Epidermal melanocyte (primary cell): ENCODE measurements around the gene ESR2.
"Not testable (repeated sequence)": the region's sequence is repeated elsewhere in the genome, so short reads cannot be mapped to it uniquely, and the experiment has no call there.

ENCODE experiments used
- DNase-seq: peaks from one replicate; pipeline ENCODE4 v3.0.0; 2011; ENCODE audit warnings: low spot score; ENCODE audit not compliant: insufficient read length

Gene ESR2

DNA sequence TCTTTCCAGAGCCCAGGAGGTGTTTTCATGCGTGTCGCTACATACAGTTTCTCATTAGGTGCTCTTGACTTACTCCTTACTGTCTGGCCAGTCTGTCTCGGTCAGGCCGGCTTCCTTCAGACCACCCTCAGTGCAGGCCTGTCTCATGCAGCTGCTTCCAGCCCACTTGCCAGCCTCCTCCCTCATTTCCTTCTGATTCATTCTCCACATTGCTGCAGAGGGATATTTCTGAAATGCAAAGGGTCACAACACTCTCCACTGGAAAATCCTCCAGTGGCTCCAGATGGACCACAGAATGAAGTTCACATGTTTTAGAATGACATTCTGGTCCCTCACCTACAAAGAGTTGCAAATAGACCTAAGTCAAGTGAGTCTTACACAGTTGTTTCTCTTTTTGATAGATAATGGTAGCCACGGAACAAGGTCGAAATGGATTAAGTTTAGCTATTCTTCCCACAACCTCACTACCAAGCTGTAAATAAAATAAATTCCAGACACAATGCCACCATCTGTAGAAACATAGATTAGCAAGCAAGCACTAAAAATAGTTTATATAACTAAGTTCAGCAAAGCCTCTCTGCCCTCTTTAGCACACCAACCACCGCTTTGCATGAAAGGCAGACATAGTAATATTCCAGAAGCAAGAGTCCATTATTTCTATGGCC, 146.9 kb downstream of the ESR2 start:
- no peak for DNase-seq

GRCh38 chr14:64137657-64138290, 156.4 kb downstream of the ESR2 start:
- DNase-seq = no peak

GRCh38 chr14:64126548-64126947, 167.6 kb downstream of the ESR2 start:
- no peak for DNase-seq

- no peak for DNase-seq
Measured at GRCh38 chr14:64125270-64125669, 168.9 kb downstream of the ESR2 start.

- DNase-seq = no peak
Measured at GRCh38 chr14:64123241-64123822, 170.8 kb downstream of the ESR2 start.

GRCh38 chr14:64119980-64120379, 174.2 kb downstream of the ESR2 start:
- no peak for DNase-seq

DNA sequence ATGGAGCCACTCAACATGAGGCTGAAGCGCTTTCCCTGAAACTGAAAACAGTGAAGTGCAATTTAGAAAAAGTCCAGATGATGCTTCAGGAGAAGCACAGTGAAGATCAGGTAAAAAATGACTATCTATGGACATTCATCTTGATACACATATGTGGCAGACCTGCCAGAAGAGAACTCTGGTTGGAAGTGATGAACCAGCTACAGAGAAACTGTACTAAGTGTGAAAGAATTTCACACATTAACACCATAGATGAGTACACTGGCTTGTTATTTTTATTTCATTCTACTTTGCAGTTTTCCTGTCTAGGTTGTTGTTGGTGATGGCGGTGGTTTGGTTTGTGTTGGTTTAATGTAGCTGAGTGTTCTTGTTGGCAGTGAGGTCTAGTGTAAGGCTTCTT, 174.7 kb downstream of the ESR2 start:
- DNase-seq = no peak

DNA sequence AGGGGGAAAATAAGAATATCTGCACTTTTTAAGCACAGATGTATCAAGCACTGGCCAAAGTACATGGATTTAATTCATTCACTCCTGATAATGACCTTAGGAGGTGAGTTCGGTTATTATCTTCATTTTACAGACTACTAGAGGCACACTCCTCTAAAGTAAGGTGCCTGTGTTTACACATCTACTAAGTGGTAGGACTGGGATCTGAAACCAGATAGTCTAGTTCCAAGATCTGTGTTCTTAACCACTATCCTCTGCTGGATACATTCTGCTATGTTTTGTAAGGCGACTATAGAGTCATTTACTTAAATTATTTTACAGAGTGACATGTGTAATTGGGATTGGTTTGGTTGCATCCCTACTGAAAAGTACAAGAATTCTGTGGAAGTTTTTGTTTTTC, 175.3 kb downstream of the ESR2 start:
- no peak for DNase-seq

DNA sequence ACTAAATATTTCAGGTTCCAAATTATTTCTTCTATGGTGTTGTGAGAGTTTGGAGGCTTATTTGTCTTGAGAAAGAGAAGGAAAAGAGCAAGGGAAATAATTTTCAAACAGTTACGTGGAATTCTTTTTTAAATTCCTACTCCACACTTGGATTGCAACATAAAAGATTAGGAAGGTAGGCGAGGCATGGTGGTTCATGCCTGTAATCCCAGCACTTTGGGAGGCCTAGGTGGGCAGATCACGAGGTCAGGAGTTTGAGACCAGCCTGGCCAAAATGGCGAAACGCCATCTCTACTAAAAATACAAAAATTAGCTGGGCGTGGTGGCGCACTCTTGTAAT, 175.8 kb downstream of the ESR2 start:
- DNase-seq = not testable (repeated sequence)

GRCh38 chr14:64117671-64118402, 176.3 kb downstream of the ESR2 start:
- peak; percentile 33 for DNase-seq

GRCh38 chr14:64115401-64115800, 178.8 kb downstream of the ESR2 start:
- DNase-seq = no peak

GRCh38 chr14:64114796-64115195, 179.4 kb downstream of the ESR2 start:
- no peak for DNase-seq

DNA sequence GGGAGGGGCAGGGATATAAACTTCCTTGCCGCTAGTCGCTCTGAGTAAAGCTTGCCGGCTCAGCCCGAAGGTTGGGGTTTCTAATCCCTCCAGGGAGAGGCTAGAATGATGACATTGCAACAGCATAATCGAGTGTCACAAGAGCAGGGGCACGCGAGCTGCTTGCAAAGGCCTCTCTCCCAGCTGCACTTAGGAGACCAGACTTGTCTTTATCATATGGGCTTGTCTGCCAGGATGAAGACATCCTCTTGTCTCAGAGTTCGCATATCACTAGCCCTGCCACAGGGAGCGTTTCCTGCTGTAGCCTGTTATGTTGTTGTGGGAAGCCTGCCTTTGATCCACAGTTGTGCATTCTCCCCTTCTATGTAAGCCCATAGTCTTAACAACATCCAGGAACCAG, 180.0 kb downstream of the ESR2 start:
- no peak for DNase-seq

DNA sequence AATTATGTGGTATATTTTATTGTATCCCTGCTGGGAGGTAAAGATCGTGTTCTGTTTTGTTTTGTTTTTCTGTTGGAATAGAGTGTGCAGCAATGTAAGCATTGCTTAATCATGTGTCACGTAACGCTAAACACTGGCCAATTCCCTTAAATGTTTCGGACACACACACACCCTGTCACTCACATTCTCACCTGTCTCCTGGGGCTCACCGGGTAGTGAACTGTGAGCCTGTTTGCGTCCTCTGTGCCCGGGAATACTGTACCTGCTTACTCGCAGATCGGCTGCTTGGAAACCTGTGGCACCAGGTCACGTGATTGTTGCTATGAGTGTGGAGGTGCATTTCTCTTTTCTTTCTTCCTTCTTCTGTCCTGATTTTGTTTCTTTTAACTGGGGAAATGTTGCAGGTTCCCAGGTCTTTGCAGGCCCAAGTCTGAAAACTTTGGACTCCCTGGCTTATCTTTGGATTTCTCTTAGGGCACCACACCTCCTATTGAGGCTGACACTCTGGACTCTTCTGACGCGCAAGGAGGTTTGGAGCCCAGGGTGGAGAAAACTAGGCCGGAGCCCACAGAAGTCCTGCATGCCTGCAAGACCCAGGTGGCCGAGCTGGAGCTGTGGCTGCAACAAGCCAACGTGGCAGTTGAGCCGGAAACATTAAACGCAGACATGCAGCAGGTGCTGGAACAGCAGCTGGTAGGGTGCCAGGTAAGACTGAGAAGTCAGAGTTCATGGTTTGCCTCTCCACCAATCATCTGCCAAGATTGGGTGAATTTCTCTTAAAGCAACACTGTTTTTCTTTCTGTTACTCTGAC, 181.1 kb downstream of the ESR2 start:
- no peak for DNase-seq

DNA sequence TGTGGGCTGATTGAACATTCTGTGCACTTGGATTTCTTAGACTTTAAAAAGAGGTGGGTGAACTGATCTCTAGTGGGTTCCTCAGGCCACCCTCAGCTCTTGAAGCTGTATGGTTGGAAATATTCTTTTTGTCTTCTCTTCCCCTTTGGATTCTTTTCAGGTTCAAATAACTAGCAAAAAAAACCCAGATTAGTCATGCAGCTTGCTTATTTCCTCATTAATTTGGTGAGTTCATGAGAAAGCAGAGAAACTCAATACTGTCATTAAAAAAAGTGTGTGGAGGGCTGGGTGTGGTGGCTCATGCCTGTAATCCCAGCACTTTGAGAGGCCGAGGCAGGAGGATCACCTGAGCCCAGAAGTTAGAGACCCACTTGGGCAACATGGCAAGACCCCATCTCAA, 183.4 kb downstream of the ESR2 start:
- DNase-seq = no peak

GRCh38 chr14:64109819-64110554, 184.2 kb downstream of the ESR2 start:
- DNase-seq = no peak

GRCh38 chr14:64107438-64107837, 186.7 kb downstream of the ESR2 start:
- DNase-seq = no peak

- DNase-seq = no peak
Measured at GRCh38 chr14:64098120-64098519, 196.1 kb downstream of the ESR2 start.

GRCh38 chr14:64095620-64096019, 198.6 kb downstream of the ESR2 start:
- no peak for DNase-seq

DNA sequence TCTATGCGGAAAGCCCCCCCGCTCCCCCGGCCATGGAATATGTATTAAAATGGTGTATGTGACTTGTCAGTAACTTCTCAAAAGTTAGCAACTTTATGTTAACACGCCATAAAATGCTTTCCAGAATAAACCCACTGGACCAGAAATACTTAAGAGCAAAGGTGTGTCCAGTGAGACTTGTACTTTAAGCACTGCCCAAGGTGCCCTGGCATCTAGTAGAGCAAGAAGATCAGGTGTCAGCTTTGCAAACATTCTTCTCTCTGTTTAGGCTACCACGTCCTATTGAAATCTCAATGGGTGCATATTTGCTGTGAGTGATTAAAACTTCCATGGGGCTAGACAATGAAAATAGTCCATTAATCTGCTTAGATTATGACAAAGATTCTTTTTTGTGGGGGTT, 201.2 kb downstream of the ESR2 start:
- DNase-seq = no peak

DNA sequence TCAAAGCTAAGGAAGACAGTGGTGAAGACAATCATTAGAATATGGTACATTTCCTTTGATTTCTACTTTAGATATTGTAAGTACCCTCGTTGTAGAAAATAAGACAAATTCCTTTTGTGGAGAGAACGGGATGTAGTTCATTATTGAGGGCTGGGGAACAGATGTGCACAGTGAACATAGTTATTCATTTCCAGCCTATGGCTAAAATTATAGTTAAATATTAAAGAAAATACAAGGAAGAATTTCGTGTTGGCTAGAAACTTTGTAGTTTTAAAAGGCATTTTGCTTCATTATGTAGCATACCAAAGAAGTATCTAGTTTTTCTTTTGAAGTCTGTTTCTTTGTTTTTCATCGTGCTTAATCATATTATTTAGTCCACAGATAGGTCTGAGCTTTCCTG, 201.8 kb downstream of the ESR2 start:
- DNase-seq = no peak
